Putamen (tissue), 1 donor: Measurements from ENCODE around the gene SYNPO2.

Experiments
- DNase-seq: peaks from one replicate; pipeline ENCODE4 v3.0.0-alpha.2; 2016; ENCODE audit warnings: low spot score

Gene SYNPO2

DNA sequence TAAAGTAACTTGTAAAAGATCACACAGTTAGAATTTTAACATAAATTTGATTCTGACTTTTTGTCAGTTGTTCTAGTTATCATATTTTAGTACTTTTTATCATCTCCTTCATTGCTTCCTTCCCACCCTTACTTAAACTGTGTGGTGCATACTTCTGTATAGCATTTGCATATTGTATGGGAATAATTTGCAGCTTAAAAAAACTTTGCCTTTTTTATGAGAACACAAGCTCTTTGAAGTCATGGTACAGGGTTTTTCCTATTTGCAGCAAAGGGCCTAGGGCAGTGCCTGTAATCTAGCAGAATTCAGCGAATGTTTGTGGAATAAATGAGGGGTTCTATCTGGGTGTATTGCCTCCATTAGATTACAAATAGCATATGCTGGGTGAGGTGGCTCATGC lies 41.6 kb downstream of the SYNPO2 start:
- DNase-seq = no peak

DNA sequence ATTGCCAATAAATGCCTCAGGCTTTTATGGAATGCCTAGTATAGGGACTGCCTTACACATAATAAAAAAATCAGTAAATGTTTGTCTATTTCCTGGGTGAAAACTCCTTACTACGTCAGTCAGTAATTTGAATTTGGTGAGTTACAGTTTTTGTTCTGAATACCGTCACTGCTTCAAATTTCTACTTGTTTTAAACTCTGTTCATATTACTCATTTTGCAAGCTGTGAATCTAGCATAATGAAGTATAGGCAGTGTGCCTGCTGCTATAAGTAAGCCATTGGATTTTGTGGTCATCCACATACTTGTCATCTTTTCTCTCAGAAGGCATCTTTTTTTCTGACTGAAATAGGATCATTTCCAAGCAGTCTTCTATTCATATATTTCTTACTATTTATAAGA lies 43.1 kb downstream of the SYNPO2 start:
- DNase-seq = no peak

DNA sequence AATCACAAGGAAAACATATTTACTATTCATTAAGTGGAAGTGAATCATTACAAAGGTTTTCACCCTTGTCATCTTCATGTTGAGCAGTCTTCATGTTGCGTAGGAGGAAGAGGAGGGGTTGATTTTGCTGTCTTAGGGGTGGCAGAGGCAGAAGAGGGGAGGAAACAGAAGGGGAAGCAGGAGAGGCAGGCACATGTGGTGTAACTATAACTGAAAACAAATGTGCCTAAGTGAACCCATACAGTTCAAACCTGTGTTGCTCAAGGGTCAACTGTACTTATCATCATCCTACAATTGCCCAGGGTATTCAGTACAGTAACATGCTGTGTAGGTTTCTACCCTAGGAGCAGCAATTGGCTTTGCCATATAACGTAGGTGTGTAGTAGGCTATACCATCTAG lies 47.2 kb downstream of the SYNPO2 start:
- DNase-seq = no peak

DNA sequence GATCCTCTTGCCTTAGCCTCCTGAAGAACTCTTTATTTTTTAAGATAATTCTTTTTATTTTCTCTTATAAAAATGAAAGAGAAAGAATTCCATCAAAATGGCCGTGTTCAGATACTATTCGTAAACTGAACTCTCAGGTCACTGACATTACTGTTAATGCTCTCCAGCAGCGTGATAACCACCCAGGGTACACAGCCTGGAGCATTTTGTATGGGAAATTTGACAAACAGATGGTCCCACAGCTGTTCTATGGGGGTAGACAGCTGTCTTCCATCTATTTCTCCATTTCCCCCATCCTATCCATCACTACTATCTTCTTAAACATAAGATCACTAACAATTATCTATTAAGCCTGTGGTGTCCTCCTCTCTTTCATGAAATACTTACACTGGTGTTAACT lies 47.8 kb downstream of the SYNPO2 start:
- no peak for DNase-seq

DNA sequence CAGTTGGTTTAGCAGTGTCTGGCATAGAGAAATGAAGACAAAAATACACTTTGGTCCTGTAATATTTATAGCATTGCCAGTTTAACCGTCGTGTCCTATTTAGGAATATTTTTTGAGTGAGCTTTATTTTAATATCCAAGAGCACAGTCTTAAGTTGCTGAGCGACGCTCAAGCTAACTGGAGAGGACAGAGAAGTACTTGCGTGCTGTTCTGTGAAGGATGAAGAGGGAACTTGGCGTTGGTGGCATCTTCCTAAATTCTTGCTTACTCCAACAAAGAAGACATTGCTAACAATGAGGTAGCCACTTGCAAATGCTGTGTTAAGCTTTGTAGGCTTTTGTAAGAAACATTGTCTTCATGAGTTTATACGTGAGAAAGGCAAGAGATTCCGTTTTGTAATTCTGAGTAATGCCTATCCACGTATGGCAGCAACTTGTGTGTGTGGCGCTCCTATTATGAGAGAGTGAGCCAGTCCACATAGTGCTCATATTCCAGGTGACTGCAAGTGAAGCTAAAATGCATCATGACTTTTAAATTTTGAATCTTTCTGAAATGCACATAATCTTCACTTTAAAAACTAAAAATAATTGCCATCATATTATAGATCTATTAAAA lies 50.6 kb downstream of the SYNPO2 start:
- no peak for DNase-seq

DNA sequence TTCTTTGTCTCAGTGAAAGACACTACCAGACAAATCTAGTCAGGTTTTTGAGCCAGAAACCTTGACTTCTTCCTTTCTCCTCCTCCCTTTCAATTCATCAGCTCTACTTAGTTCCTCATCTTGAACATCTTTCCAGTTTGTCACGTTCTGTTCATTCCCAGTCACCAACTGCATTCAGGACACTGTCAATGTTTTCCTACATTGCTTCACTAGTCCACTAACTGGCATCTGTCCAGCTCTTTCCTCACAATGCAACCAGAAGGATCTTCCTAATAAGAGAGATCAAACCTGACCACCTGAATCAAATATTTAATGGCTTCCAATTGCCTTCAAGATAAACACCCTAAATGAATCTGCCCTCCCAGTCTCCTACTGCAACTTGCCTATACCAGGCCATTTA lies 52.5 kb downstream of the SYNPO2 start:
- DNase-seq = no peak

DNA sequence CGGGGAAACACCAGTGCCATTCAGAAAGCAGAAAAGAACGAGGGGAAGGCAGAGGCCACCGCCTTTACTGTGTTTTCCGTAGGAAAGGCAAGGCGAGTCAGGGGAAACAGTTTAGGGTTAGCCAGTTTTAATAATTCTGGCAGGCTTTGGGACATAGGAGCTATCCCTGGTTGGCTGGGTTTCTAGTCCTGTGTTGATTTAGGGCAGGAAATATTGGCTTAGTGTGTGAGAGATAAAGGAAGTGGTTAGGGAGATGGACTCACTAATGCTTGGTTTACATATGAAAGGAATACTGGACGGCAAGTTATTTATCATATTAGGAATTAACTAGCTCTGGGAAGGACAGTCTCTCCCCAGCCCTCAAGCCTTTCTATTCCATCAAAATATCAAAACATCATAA lies 53.1 kb downstream of the SYNPO2 start:
- no peak for DNase-seq

DNA sequence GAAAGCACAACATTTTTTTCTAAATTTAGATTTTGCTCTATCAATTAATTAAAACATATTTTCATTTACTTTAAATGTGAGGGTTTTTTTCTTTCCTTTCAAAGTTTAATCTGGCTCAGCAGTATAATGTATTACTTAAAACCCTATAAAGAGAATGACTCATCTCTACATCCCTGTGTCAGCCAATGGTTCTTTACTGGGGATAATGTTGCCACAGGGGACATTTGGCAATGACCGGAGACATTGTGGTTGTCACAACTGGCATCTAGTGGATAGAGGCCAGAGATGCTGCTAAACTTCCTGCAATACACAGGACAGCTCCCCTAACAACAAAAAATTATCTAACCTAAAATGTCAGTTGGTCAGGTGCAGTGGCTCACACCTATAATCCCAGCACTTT lies 53.8 kb downstream of the SYNPO2 start:
- DNase-seq = no peak

DNA sequence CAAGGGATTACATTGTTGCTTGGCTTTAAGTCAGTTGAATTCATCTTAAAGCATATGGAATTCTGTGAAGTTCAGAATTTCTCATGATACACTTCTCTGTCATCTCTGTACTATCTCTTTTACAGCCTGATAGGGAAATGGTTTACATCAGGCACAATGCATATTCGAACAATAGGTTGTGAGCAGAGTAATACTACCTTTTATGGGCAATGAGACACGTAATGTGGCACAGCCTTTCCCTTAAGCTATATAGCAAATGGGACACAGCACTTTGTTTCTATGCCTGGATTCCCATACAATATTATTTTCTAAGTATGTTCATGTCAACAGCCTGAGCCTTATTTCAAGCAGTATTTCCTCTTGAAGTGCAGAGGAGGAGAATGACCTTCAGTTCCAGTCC lies 58.4 kb downstream of the SYNPO2 start:
- no peak for DNase-seq

DNA sequence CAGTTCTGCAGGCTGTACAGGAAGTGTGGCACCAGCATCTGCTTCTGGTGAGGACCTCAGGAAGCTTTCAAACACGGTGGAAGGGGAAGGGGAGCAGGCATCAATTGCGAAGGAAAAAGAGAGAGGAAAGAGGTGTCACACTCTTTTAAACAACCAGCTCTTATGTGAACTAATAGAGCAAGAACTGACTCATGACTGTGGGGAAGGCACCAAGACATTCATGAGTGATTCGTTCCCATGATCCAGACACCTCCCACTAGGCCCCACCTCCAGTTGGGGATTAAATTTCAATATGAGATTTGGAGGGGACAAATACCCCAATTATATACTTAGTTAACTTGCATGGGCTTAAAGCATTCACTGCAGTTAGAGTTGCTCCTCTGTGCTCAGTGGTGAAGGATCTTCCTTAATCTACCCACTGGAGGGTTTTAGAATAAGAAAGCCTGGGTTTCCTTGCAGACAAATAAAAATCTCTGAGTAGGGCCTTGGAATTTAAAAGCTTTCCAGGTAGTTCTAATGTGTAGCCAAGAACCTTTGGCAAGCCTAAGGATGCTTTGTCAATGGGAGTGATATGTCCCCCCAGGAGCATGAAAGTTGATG lies 60.0 kb downstream of the SYNPO2 start:
- no peak for DNase-seq

DNA sequence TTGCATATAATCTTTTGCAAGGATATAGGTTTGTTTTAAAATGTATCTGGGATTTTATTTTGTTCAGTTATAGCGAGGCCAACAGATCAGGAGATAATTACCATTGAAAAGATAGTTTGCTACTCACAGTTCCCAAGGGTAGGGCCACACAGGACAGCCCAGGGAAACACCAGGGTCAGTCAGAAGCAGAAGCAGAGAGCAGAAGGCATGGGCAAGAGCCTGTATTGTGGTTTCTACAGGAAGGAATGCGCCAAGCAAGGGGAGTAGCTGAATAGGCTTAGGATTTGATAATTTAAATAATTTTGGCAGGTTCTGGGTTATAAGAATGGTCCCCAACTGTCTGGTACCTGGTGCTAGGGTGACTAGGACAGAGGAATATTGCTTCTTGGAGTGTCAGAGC lies 61.6 kb downstream of the SYNPO2 start:
- no peak for DNase-seq

DNA sequence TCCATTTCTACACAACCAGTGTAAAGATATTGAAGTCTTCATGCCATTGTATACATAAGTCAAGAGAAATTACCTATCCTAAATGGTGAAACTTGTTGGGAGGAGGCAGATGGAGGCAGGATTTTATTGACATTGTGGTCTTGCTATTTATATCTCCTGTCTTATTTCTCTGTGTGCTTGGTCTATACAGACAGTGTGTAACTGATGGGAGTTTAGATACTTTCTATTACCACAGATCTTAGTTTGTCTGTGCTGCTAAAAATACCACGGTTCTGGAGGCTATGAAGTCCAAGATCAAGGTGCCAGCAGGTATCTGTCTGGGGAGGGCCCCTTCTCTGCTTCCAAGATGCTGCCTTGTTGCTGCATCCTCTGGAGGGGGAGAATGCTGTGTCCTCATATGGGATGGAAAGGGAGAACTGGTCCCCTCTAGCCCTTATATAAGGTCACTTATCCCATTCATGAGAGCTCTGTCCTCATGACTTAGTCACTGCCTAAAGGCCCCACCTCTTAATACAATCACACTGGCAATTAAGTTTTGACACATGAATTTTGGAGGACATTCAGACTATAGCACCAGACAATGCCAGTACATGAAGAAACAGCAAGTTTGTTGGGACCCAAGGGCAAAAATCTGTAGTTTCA lies 62.4 kb downstream of the SYNPO2 start:
- no peak for DNase-seq

DNA sequence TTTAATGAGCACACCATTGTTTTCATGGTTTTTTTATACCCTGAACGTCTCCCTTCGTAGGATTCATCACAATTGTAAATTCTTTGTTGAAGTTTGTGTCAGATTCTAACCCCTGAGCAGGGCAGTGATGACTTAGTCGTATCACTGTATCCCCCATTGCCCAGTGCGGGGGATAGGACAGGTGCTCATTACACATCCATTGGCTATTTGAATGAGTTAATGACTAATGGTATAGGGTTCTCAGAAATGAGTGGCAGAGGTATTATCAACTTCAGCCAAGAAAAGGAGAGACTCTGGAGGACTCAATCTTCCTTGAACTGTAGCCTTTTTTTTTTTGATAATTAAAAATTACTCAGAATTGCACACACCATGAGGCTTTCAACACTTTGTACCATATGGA lies 64.6 kb downstream of the SYNPO2 start:
- no peak for DNase-seq

DNA sequence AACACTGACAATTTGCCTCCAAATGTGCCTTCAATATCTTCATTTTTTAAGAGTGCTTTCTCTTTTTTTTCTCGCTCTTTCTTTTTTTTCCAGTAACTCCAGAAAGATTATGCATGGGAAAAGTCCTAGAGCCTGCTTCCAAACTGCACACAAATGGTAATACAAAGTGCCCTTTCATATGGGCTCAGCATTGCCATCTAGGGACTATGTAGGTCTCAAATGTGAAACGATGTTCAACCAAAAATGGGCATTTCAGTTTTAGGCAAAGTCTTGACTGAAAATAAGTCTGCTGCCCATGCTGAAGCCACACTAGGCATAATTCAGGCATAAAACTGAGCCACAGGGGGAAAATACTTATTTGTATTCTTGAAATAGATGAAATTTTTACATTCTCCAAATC lies 65.6 kb downstream of the SYNPO2 start:
- peak; percentile 7 for DNase-seq

DNA sequence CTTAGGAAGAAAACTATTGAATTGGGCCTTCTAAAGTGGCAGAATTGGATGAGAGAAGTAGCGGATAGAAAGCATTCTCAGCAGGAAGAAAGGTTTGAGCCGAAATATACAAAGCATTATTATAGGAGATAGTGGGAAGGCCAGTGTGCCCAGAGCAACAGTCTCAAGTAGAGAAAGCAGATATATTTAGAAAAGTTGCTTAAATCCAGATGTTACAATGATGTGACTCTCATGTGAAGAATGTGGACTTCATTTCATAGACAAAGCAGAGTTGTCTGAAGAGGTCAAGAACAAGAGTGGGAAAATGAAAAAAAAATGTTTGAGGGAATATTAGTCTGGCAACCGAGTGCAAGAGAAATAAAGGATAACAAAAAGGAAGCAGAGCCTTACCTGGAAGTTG lies 66.9 kb downstream of the SYNPO2 start:
- no peak for DNase-seq

DNA sequence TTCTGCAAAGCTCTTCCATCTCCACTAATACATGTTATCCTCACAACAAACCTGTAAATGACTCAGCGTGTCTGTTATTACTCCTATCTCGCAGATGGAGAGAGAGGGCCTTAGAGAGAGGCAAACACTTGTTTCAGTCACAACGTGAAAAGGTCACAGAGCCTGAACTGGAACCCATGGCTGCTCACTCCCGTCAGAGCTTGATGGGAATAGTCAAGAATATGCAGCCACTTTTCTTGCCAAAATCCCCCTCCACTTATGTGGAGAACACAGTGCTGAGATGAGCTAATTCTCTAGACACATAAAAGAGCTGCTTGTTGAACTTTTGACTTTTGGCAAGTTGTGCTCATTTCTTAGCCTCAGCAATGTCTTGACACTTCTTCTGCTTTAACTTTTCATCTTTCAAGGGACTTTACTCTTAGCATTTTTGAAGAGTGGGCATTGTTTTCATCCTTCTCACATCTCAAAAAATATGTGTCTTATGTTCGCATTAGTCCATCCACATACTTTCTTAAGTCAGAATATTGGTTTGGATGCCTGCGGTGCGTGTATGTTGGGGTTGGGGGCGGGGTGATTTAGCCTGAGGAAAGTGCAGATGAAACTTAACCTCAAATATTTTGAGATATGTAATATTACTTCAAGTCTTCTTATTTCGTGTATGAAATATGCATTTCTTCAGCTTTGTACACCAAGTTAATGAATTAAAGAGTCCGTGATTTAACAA lies 69.2 kb downstream of the SYNPO2 start:
- DNase-seq = no peak

DNA sequence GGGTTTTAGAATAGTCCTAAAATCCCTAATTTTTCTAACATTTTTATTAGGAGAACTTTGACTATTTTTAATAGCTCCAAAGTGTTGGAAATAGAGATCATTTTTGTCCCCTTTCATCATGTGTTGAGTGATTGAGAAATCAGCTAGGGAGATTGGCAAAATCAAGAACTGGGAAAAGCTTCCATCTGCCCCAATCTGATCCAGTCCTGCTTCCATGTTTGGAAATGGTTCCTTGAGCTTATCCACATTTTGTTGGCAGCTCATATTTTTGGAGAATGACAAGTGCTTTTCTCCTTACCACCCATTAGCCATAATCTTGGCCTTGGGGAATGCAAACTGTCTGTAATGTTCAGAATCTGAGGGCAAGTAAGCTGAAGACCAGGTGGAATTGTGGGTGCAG lies 73.9 kb downstream of the SYNPO2 start:
- no peak for DNase-seq

DNA sequence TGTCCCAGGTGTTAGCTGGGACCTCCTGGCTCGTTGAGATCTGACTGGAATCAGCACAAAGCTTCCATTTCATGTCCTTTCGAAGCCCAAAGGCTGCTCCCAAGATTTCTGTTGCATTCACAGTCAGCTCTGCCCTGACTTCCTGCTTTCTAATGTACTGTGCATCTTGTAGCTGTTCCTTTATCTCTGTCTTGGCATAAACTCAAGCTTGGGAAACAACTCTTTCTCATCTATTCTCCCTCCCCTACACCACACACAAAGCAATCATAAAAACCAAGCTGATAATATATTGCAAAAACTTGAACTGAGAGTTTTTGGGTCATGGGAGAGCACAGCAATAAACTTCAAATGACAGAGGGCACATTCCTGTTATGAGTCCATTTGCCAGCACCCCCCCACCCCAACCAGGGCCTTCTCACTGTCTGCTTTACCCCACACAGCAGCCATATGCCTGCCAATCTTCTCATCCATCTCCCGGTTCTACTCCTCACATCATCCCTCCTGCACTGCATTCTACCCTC lies 76.3 kb downstream of the SYNPO2 start:
- no peak for DNase-seq

DNA sequence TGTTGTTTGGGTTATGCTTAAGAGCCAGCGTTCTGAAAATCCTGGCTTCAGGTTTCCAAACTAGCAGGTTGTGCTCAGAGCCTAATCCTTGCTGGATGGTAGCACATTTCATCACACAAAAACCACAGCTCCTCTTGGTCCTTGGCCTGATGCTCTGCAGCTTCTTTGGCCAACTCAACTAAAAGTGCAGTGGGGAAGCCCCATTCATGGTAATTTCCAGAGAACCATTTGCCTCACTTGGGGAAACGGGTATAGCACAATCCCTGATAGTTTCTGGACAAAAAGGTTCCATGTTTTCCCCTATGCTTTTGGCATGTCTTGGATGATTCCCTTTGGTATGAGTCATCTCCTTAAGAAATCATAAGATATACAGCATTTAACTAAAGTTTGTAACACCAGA lies 78.7 kb downstream of the SYNPO2 start:
- no peak for DNase-seq

DNA sequence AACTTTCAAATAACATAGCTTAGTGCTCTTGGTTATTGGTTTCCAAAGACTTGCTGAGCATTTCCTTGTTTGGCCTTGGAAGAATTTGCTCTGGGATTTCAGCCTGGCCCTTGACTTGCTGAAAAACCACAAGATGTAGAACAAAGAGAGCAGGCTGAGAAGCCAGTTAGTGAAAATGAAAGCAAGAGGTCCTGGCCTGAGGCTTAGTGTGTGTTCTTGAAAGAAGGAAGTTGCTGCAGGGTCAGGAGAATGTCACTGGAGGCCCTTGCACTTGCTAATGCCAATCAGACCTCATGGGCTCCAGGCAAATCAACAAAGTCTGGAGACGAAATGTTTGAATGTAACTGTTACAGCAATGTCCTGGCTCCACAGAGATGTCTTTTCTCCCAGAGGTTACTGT lies 79.4 kb downstream of the SYNPO2 start:
- peak; percentile 40 for DNase-seq

DNA sequence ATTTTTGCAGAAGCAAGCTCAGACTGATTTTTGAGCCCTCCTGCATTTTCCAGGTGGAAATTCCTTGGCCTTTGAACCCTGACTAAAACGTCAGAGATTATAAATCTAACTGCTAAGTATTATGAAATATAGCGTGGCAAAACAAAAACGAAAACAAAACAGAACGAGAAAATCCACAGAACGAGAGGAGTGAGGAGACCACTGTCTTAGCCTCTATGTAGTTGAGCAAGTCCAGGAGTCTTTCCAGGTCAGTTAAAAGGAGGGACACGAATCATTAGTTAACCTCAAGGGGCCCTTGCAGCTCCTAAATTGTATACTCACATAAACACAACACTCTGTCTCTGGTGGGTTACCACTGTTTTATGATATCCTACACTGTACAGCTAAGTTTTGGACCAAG lies 80.2 kb downstream of the SYNPO2 start:
- no peak for DNase-seq

DNA sequence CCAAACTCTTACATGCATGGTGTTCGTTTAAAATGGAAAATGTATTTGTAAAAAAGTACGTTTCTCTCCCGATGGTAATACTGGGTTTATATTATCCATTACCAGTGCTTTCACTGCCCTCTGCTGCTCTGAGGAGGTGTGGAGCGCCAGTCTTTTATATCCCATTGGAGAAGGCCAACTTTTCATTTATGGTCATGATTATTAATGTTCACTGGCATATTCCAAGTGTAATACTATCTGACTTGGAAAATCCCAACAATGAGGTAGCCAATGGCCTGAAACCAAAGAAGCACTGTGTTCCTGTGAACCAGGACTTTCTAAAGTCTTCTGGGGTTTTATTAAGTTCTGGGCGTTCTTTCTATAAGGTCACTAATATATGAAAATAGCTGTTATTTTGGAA lies 80.7 kb downstream of the SYNPO2 start:
- DNase-seq = no peak

DNA sequence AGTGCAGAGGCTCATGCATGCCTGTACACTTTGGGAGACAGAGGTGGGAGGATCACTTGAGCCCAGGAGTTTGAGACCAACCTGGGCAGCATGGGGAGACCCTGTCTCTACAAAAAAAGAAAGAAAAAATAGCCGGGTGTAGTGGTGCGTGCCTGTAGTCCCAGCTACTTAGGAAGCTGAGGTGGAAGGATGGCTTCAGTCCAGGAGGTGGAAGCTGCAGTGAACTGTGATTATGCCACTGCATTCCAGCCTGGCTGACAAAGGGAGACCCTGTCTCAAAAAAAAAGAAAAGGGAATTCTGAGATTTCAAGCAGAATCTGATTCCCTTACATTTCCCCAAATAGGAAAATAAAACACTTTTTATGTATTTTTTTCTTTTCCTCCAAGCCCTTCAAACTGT lies 83.5 kb downstream of the SYNPO2 start:
- no peak for DNase-seq
